ENCODE measurements around the gene PADI3. TPM values are rescaled to one million over a fixed set of nuclear protein-coding genes. Genes with fewer than 3 reads are reported as not detected.

PADI3 gene
- polyA plus RNA-seq, 3 donors, result 0.01 TPM; not detected in 2

- Mint-ChIP-seq H3K27me3 (ENCODE audit: low read depth in 3 of 3) (peaks cover 0 to 5% (median 2%) of the 10 kb centered on the region in 3 donors), H3K27ac (no peak overlapping the region), H3K4me3 (no peak overlapping the region), H3K36me3 (no peaks in the 10 kb centered on the region), H3K9me3 (no peaks in the 10 kb centered on the region), H3K4me1 (no peaks in the 10 kb centered on the region)
- no peaks in the 10 kb centered on the region for H3K79me2 ChIP-seq (ENCODE audit: insufficient read depth, low read length)
- H3K36me3 ChIP-seq (replicated peaks in 1 of 2; ENCODE audit: control insufficient read depth in 1 of 2, insufficient read depth in 2 of 2, low read length in 2 of 2), result no peaks in the 10 kb centered on the region
- intact Hi-C loops (cut with micrococcal nuclease), result no loop called here
- DNase-seq, result no peak
- H4K20me1 ChIP-seq (ENCODE audit: insufficient read depth, low read length), result no peaks in the 10 kb centered on the region
- no CpG with 5 or more reads among the region's 7 CpGs for WGBS (ENCODE audit: insufficient coverage)
- no peaks in the 10 kb centered on the region for H3K27me3 ChIP-seq (ENCODE audit: control insufficient read depth in 2 of 2, insufficient read depth in 2 of 2, low read length in 2 of 2)
- TF ChIP-seq, protein P1, sequence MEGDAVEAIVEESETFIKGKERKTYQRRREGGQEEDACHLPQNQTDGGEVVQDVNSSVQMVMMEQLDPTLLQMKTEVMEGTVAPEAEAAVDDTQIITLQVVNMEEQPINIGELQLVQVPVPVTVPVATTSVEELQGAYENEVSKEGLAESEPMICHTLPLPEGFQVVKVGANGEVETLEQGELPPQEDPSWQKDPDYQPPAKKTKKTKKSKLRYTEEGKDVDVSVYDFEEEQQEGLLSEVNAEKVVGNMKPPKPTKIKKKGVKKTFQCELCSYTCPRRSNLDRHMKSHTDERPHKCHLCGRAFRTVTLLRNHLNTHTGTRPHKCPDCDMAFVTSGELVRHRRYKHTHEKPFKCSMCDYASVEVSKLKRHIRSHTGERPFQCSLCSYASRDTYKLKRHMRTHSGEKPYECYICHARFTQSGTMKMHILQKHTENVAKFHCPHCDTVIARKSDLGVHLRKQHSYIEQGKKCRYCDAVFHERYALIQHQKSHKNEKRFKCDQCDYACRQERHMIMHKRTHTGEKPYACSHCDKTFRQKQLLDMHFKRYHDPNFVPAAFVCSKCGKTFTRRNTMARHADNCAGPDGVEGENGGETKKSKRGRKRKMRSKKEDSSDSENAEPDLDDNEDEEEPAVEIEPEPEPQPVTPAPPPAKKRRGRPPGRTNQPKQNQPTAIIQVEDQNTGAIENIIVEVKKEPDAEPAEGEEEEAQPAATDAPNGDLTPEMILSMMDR (IDR thresholded peaks at IDR 0.05), result no peak
- H3K9ac ChIP-seq (ENCODE audit: insufficient read depth, low read length, poor library complexity, severe bottlenecking), result no peak overlapping the region
- no peak overlapping the region for H3K27ac ChIP-seq (ENCODE audit: low read depth in 1 of 2, low read length in 2 of 2)
- H3K4me2 ChIP-seq (replicated peaks; ENCODE audit: extremely low read depth, low read length, poor library complexity, severe bottlenecking), result no peak overlapping the region
- no peaks in the 10 kb centered on the region for H3K9me3 ChIP-seq (replicated peaks in 1 of 2; ENCODE audit: control insufficient read depth in 1 of 2, insufficient read depth in 1 of 2, low read length in 2 of 2)
- no peak overlapping the region for H2AFZ ChIP-seq (ENCODE audit: insufficient read depth, low read depth, low read length, poor library complexity, severe bottlenecking)
- H3K4me3 ChIP-seq (replicated peaks in 1 of 3; ENCODE audit: low read depth in 2 of 3, low read length in 3 of 3), result no peak overlapping the region
- H3K4me1 ChIP-seq (ENCODE audit: control insufficient read depth in 1 of 2, insufficient read depth in 2 of 2, low read length in 2 of 2), result peaks cover 0 to 6% of the 10 kb centered on the region in 2 donors
Observed at GRCh38 chr1:17227358-17227915, 21.5 kb upstream of the PADI3 start.

- no peaks in the 10 kb centered on the region for H3K9me3 ChIP-seq (replicated peaks in 1 of 2; ENCODE audit: control insufficient read depth in 1 of 2, insufficient read depth in 1 of 2, low read length in 2 of 2)
- no peak overlapping the region for H3K9ac ChIP-seq (ENCODE audit: insufficient read depth, low read length, poor library complexity, severe bottlenecking)
- H3K36me3 Mint-ChIP-seq, result no peaks in the 10 kb centered on the region
- H3K27ac Mint-ChIP-seq, result no peak overlapping the region
- H3K27me3 ChIP-seq (ENCODE audit: control insufficient read depth in 2 of 2, insufficient read depth in 2 of 2, low read length in 2 of 2), result no peaks in the 10 kb centered on the region
- H3K4me3 ChIP-seq (replicated peaks in 1 of 3; ENCODE audit: low read depth in 2 of 3, low read length in 3 of 3), result no peak overlapping the region
- H3K79me2 ChIP-seq (ENCODE audit: insufficient read depth, low read length), result no peaks in the 10 kb centered on the region
- H3K36me3 ChIP-seq (replicated peaks in 1 of 2; ENCODE audit: control insufficient read depth in 1 of 2, insufficient read depth in 2 of 2, low read length in 2 of 2), result no peaks in the 10 kb centered on the region
- peaks cover 6% of the 10 kb centered on the region for H3K4me1 Mint-ChIP-seq
- no peaks in the 10 kb centered on the region for H3K9me3 Mint-ChIP-seq
- H2AFZ ChIP-seq (ENCODE audit: insufficient read depth, low read depth, low read length, poor library complexity, severe bottlenecking), result no peak overlapping the region
- intact Hi-C loops (cut with micrococcal nuclease), result no loop called here
- H3K27ac ChIP-seq (ENCODE audit: low read depth in 1 of 2, low read length in 2 of 2), result no peak overlapping the region
- no peaks in the 10 kb centered on the region for H4K20me1 ChIP-seq (ENCODE audit: insufficient read depth, low read length)
- DNase-seq, result no peak
- TF ChIP-seq, protein P1 (IDR thresholded peaks at IDR 0.05), result no peak
- peaks cover under 1 to 6% of the 10 kb centered on the region in 2 donors for H3K4me1 ChIP-seq (ENCODE audit: control insufficient read depth in 1 of 2, insufficient read depth in 2 of 2, low read length in 2 of 2)
- H3K27me3 Mint-ChIP-seq (ENCODE audit: low read depth in 3 of 3), result peaks cover 0 to 2% (median 2%) of the 10 kb centered on the region in 3 donors
- WGBS (ENCODE audit: insufficient coverage), result 88% methylated on average over 5 of the region's 8 CpGs
- no peak overlapping the region for H3K4me3 Mint-ChIP-seq
- H3K4me2 ChIP-seq (replicated peaks; ENCODE audit: extremely low read depth, low read length, poor library complexity, severe bottlenecking), result no peak overlapping the region
Observed at GRCh38 chr1:17228619-17229018, 20.3 kb upstream of the PADI3 start.

Measured in CD14-positive monocyte (primary cell).